COR-L47 (cell line): Measurements from ENCODE around the gene GPHN.
A peak's percentile ranks its signal among the peaks of the same experiment; 100 is the strongest.

Experiments
- DNase-seq: peaks from one replicate; lab custom pipeline; 2025; lab: John Stamatoyannopoulos, UW

Gene GPHN

GRCh38 chr14:66507722-66508546 is at the start of gene GPHN:
GPHN (plus strand) TSS chr14:66508147.
- DNase-seq: peak; percentile 99

GRCh38 chr14:66459603-66460002 is 48.3 kb upstream of the GPHN start:
- DNase-seq: no peak

- DNase-seq: no peak
Observed at GRCh38 chr14:66464261-66464660, 43.7 kb upstream of the GPHN start.

GRCh38 chr14:66468778-66469367 is 39.1 kb upstream of the GPHN start:
- DNase-seq: no peak

GRCh38 chr14:66471584-66471983 is 36.4 kb upstream of the GPHN start:
- DNase-seq: no peak

- no peak for DNase-seq
Observed at GRCh38 chr14:66472251-66472650, 35.7 kb upstream of the GPHN start.

- no peak for DNase-seq
Observed at GRCh38 chr14:66473223-66473622, 34.7 kb upstream of the GPHN start.

- DNase-seq: no peak
Observed at GRCh38 chr14:66476964-66477363, 31.0 kb upstream of the GPHN start.

- DNase-seq: no peak
Observed at GRCh38 chr14:66477567-66477966, 30.4 kb upstream of the GPHN start.

GRCh38 chr14:66482873-66483272 is 25.1 kb upstream of the GPHN start:
- no peak for DNase-seq

GRCh38 chr14:66483322-66483721 is 24.6 kb upstream of the GPHN start:
- DNase-seq: no peak

- DNase-seq: no peak
Observed at GRCh38 chr14:66485029-66485428, 22.9 kb upstream of the GPHN start.

- DNase-seq: no peak
Observed at GRCh38 chr14:66485910-66486421, 22.0 kb upstream of the GPHN start, which contains the start of gene CCDC196. CCDC196 (plus strand) TSS chr14:66486371; CDS start chr14:66486503, 132 bp downstream.

- DNase-seq: no peak
Observed at GRCh38 chr14:66487164-66487563, 20.8 kb upstream of the GPHN start.

- DNase-seq: no peak
Observed at GRCh38 chr14:66490143-66491111, 17.5 kb upstream of the GPHN start.

- no peak for DNase-seq
Observed at GRCh38 chr14:66493750-66494149, 14.2 kb upstream of the GPHN start.

GRCh38 chr14:66495218-66496098 is 12.5 kb upstream of the GPHN start:
- DNase-seq: peak; percentile 59

- DNase-seq: no peak
Observed at GRCh38 chr14:66496188-66496807, 11.6 kb upstream of the GPHN start.

- no peak for DNase-seq
Observed at GRCh38 chr14:66496911-66497310, 11.0 kb upstream of the GPHN start.

- DNase-seq: no peak
Observed at GRCh38 chr14:66498311-66498710, 9.6 kb upstream of the GPHN start.

- DNase-seq: no peak
Observed at GRCh38 chr14:66501592-66501991, 6.4 kb upstream of the GPHN start.
